GM12875 (cell line): ENCODE results near the gene ZNF496.

Experiments used
- H3K4me3 ChIP-seq: one replicate; pipeline ENCODE4 v1.5.1; 2011; ENCODE audit warnings: low read depth, low read length, control low read depth
- TF ChIP-seq, protein P1 (sequence below): IDR thresholded peaks from 2 replicates; pipeline ENCODE4 v1.5.1; 2011; ENCODE audit warnings: low read depth, mild to moderate bottlenecking, control low read depth, inconsistent platforms, low read length, moderate library complexity, borderline replicate concordance; ENCODE audit not compliant: insufficient read depth

Gene ZNF496

DNA sequence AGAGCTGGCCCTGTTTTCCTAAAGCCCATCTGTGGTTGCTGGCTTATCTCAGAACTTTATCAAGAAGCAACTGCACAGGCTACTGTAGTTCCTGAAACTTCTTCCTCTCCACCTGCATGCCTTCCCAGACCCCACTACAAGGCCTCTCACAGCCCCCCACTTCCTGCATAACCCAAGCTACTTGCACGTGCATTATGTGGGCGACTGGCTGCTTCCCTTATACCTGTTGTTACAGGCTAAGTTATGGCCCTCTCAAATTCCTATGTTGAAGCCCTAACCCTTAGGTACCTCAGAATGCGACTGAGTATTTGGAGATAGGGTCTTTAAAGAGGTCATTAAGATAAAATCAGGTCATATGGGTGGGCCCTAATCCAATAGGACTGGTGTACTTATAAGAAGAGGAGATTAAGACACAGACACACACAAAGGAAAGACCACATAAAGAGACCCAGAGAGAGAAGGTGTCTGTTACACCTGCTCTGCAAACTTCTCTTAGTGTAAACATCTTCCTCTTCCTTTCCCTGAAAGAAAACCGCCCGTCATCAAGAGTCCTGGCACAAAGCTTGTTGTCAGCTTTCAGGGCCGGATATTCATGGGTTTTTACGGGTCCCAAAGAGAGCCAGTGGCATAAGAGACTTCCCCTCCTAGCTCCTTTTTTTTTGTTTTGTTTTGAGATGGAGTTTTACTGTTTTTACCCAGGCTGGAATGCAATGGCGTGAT is 5.1 kb downstream of the ZNF496 start:
- TF ChIP-seq, protein P1, sequence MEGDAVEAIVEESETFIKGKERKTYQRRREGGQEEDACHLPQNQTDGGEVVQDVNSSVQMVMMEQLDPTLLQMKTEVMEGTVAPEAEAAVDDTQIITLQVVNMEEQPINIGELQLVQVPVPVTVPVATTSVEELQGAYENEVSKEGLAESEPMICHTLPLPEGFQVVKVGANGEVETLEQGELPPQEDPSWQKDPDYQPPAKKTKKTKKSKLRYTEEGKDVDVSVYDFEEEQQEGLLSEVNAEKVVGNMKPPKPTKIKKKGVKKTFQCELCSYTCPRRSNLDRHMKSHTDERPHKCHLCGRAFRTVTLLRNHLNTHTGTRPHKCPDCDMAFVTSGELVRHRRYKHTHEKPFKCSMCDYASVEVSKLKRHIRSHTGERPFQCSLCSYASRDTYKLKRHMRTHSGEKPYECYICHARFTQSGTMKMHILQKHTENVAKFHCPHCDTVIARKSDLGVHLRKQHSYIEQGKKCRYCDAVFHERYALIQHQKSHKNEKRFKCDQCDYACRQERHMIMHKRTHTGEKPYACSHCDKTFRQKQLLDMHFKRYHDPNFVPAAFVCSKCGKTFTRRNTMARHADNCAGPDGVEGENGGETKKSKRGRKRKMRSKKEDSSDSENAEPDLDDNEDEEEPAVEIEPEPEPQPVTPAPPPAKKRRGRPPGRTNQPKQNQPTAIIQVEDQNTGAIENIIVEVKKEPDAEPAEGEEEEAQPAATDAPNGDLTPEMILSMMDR: no peak
- H3K4me3 ChIP-seq: no peak overlapping the region

GRCh38 chr1:247324923-247325322 is 6.7 kb downstream of the ZNF496 start:
- no peak overlapping the region for H3K4me3 ChIP-seq
- TF ChIP-seq, protein P1: no peak

DNA sequence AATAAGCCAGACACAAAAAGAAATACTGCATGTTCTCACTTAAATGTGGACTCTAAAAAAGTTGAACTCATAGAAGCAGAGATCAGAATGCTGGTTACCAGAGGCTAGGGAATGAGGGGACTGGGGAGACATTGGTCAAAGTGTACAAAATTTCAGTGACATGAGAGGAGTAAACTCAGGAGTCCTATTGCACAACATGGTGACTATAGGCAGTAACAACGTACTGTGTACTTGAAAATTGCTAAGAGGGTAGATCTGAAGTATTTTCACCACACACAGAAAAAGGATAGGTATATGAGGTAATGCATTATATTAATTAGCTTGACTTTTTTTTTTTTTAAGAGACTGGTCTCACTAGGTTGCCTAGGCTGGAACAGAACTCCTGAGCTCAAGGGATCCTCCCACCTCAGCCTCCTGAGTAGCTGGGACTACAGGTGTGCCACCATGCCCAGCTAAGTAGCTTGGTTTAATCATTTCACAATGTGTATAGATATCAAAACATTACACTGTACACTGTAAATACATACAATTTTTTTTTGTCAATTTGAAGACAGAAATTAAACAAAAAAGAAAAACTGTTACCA is 7.4 kb downstream of the ZNF496 start:
- H3K4me3 ChIP-seq: no peak overlapping the region
- TF ChIP-seq, protein P1: no peak

- H3K4me3 ChIP-seq: no peak overlapping the region
These were observed 8.6 kb downstream of the ZNF496 start for GRCh38 chr1:247322849-247323586.

GRCh38 chr1:247322442-247322841 is 9.2 kb downstream of the ZNF496 start:
- TF ChIP-seq, protein P1: no peak
- H3K4me3 ChIP-seq: no peak overlapping the region

More at GRCh38 chr1:247322849-247323586, 8.6 kb downstream of the ZNF496 start:
- TF ChIP-seq, protein P1: no peak

GRCh38 chr1:247317702-247318101 is 14.0 kb downstream of the ZNF496 start:
- no peak overlapping the region for H3K4me3 ChIP-seq
- TF ChIP-seq, protein P1: no peak
